ENCODE results near the gene SCFD1.

The SCFD1 gene

GRCh38 chr14:30759172-30760125, 137.3 kb downstream of the SCFD1 start:
- DNase-seq, result no peak

DNA sequence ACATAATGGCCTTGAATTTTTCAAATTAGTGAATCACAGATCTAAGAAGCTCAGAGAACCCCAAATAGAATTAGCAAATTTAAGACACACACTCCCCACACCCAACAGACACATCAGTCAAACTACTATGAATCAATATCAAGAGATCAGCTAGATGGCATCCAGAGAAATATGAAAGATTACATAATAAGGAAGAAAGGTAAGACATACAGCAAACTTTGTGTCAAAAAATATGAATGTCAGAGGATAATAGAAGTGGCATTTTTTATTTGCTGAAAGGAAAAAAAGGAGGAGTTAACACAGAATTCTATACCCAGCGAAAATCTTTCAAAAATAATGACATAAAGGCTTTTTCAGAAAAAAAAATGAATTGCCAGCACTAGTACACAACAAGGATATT, 141.8 kb downstream of the SCFD1 start:
- DNase-seq, result no peak

DNA sequence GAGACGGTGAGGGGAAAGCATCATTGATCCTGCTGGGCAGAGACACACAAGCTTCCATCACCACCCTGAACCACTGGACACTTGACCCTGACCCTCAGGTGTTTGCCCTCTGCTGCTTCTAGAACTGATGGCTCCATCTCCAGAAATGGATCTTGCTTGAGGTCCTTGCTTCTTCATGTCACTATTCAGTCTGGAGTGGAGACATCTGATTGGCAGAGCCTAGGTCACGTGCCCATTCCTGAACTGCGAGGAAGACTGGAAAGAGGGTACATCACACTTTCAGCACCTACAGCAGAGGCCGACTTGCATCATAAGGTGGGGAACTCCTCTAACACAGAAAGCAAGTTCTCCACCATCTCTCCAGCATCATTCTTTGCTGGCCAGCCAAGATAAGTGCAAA, 145.5 kb downstream of the SCFD1 start:
- no peak for DNase-seq

GRCh38 chr14:30768791-30769190, 146.7 kb downstream of the SCFD1 start:
- DNase-seq, result no peak

DNA sequence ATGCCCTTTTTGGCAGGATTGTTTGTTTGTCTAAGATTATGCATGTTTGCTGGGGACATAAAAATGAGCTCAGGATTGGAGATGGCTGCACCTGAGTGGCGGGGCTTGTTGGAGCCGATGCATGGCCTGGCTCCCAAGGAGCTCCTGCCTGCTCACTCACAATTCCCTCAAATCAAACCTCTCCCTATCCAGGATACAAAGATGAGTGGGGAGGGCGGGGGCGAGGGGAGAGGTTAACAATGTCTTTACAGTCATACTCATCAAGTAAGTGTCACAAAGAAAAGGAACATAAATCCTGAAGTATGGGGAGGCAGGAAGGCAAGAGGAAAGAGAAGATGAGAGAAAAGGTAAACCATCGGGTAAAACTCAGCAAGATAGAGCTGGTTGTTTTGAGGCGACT, 148.3 kb downstream of the SCFD1 start:
- DNase-seq, result no peak

- DNase-seq, result no peak
Measured at GRCh38 chr14:30771595-30771994, 149.5 kb downstream of the SCFD1 start.

- DNase-seq, result no peak
Measured at GRCh38 chr14:30779210-30779609, 157.1 kb downstream of the SCFD1 start.
